Measurements from ENCODE around the gene ADGRL2.

The ADGRL2 gene

GRCh38 chr1:81834921-81835698 is 34.4 kb downstream of the ADGRL2 start:
- no peak overlapping the region for H3K4me2 ChIP-seq (ENCODE audit: low read depth, low read length, poor library complexity, severe bottlenecking)
- no peak overlapping the region for H3K27ac ChIP-seq (ENCODE audit: low read depth, low read length)
- H3K9ac ChIP-seq (ENCODE audit: low read length), result no peak overlapping the region
- TF ChIP-seq EZH2phosphoT487 (conservative IDR thresholded peaks at IDR 0.05; ENCODE audit: low read length), result no peak
- TF ChIP-seq, protein P1, sequence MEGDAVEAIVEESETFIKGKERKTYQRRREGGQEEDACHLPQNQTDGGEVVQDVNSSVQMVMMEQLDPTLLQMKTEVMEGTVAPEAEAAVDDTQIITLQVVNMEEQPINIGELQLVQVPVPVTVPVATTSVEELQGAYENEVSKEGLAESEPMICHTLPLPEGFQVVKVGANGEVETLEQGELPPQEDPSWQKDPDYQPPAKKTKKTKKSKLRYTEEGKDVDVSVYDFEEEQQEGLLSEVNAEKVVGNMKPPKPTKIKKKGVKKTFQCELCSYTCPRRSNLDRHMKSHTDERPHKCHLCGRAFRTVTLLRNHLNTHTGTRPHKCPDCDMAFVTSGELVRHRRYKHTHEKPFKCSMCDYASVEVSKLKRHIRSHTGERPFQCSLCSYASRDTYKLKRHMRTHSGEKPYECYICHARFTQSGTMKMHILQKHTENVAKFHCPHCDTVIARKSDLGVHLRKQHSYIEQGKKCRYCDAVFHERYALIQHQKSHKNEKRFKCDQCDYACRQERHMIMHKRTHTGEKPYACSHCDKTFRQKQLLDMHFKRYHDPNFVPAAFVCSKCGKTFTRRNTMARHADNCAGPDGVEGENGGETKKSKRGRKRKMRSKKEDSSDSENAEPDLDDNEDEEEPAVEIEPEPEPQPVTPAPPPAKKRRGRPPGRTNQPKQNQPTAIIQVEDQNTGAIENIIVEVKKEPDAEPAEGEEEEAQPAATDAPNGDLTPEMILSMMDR (IDR thresholded peaks at IDR 0.05; ENCODE audit: insufficient read depth, low read length, poor library complexity, severe bottlenecking), result no peak
- H4K20me1 ChIP-seq (ENCODE audit: low read depth, low read length), result no peaks in the 10 kb centered on the region
- no peaks in the 10 kb centered on the region for H3K36me3 ChIP-seq (ENCODE audit: low read length)
- H3F3A ChIP-seq (ENCODE audit: insufficient read depth), result no peaks in the 10 kb centered on the region
- H3K79me2 ChIP-seq (ENCODE audit: insufficient read depth, low read length), result no peaks in the 10 kb centered on the region
- no peaks in the 10 kb centered on the region for H3K27me3 ChIP-seq (ENCODE audit: low read length)
- no peaks in the 10 kb centered on the region for H3K9me3 ChIP-seq (ENCODE audit: insufficient read depth, low read length)
- no peak overlapping the region for H3K4me3 ChIP-seq (ENCODE audit: insufficient read depth, low read length, poor library complexity, severe bottlenecking)
- no peak overlapping the region for H2AFZ ChIP-seq (ENCODE audit: low read depth, low read length, severe bottlenecking)
- no peaks in the 10 kb centered on the region for H3K9me2 ChIP-seq (replicated peaks; ENCODE audit: insufficient read depth, low read length)

DNA sequence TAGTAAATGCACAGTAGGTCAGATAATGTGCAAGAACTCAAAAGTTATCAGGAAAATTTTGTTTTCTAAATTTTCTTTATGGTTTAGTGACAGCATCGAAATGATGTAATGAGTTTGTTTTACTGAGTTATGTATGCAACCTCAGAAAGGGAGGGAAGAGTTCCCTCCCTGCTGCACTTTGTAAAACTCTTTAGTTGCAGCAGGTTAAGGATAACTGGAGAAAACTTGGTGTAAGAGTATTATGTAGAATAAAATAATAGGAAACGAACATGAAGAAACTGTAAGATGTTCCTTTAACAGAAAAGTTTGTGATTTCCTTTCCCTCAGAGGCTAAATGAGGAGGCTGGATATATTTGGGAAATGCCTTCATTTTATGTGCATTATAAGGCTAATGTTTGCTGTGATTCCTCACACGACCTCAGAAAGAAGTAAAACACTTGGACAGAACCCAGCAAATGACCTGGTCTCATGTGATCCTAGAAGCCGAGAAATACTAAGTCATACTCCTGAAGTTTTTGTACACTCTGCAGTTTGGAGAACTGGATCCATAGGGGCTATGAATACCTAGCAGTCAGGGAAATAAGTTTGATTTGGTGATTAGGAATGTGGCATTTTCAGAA is 35.4 kb downstream of the ADGRL2 start:
- H3K79me2 ChIP-seq (ENCODE audit: insufficient read depth, low read length), result no peaks in the 10 kb centered on the region
- H3K27ac ChIP-seq (ENCODE audit: low read depth, low read length), result no peak overlapping the region

GRCh38 chr1:81838600-81839218 is 38.0 kb downstream of the ADGRL2 start:
- no peaks in the 10 kb centered on the region for H3K27me3 ChIP-seq (ENCODE audit: low read length)
- H3K36me3 ChIP-seq (ENCODE audit: low read length), result no peaks in the 10 kb centered on the region
- H4K20me1 ChIP-seq (ENCODE audit: low read depth, low read length), result no peaks in the 10 kb centered on the region
- no peak overlapping the region for H3K4me2 ChIP-seq (ENCODE audit: low read depth, low read length, poor library complexity, severe bottlenecking)
- H3F3A ChIP-seq (ENCODE audit: insufficient read depth), result no peaks in the 10 kb centered on the region
- TF ChIP-seq, protein P1 (IDR thresholded peaks at IDR 0.05; ENCODE audit: insufficient read depth, low read length, poor library complexity, severe bottlenecking), result no peak
- TF ChIP-seq EZH2phosphoT487 (conservative IDR thresholded peaks at IDR 0.05; ENCODE audit: low read length), result no peak
- H3K9ac ChIP-seq (ENCODE audit: low read length), result no peak overlapping the region
- no peak overlapping the region for H2AFZ ChIP-seq (ENCODE audit: low read depth, low read length, severe bottlenecking)
- no peaks in the 10 kb centered on the region for H3K79me2 ChIP-seq (ENCODE audit: insufficient read depth, low read length)
- no peak overlapping the region for H3K27ac ChIP-seq (ENCODE audit: low read depth, low read length)
- H3K4me3 ChIP-seq (ENCODE audit: insufficient read depth, low read length, poor library complexity, severe bottlenecking), result no peak overlapping the region
- H3K9me2 ChIP-seq (replicated peaks; ENCODE audit: insufficient read depth, low read length), result no peaks in the 10 kb centered on the region
- no peaks in the 10 kb centered on the region for H3K9me3 ChIP-seq (ENCODE audit: insufficient read depth, low read length)

More for the DNA sequence above, 35.4 kb downstream of the ADGRL2 start:
- Histone ChIP-seq H3K27me3 (ENCODE audit: low read length) (no peaks in the 10 kb centered on the region), H3K9me3 (ENCODE audit: insufficient read depth, low read length) (no peaks in the 10 kb centered on the region), H2AFZ (ENCODE audit: low read depth, low read length, severe bottlenecking) (no peak overlapping the region), H3F3A (ENCODE audit: insufficient read depth) (no peaks in the 10 kb centered on the region), H3K9me2 (replicated peaks; ENCODE audit: insufficient read depth, low read length) (no peaks in the 10 kb centered on the region), H3K36me3 (ENCODE audit: low read length) (no peaks in the 10 kb centered on the region), H3K9ac (ENCODE audit: low read length) (no peak overlapping the region), H4K20me1 (ENCODE audit: low read depth, low read length) (no peaks in the 10 kb centered on the region), H3K4me2 (ENCODE audit: low read depth, low read length, poor library complexity, severe bottlenecking) (no peak overlapping the region), H3K4me3 (ENCODE audit: insufficient read depth, low read length, poor library complexity, severe bottlenecking) (no peak overlapping the region)
- TF ChIP-seq EZH2phosphoT487 (conservative IDR thresholded peaks at IDR 0.05; ENCODE audit: low read length), result no peak
- TF ChIP-seq, protein P1 (IDR thresholded peaks at IDR 0.05; ENCODE audit: insufficient read depth, low read length, poor library complexity, severe bottlenecking), result no peak
